Measurements from ENCODE around the gene USP30.
"Not testable (repeated sequence)": the region's sequence is repeated elsewhere in the genome, so short reads cannot be mapped to it uniquely, and the experiment has no call there.

GRCh38 chr12:109049794-109050193 lies 2.6 kb upstream of the USP30 start:
- not testable (repeated sequence) for TF ChIP-seq SUZ12 (IDR thresholded peaks at IDR 0.05; ENCODE audit: extremely low read depth, insufficient read depth, insufficient read length); ZNF274 (IDR thresholded peaks at IDR 0.05; ENCODE audit: low read depth, low read length)

Data from NT2/D1 (cell line).